Stomach smooth muscle (tissue), 2 donors: ENCODE measurements around the gene NOX4.
"Not testable (repeated sequence)": the region's sequence is repeated elsewhere in the genome, so short reads cannot be mapped to it uniquely, and the experiment has no call there.

Experiments used
- H3K27ac ChIP-seq: one replicate; pipeline ENCODE4 v1.7.0; 2013; ENCODE audit warnings: mild to moderate bottlenecking, low read length, inconsistent platforms
- H3K27me3 ChIP-seq, 2 donors: one replicate each; pipeline ENCODE4 v1.7.0; 2013; ENCODE audit warnings: low read length in 2 of 2; ENCODE audit not compliant: insufficient read depth in 2 of 2, control insufficient read depth in 1 of 2
- H3K36me3 ChIP-seq, 2 donors: one replicate each; pipeline ENCODE4 v1.7.0; 2013; ENCODE audit warnings: low read length in 2 of 2; ENCODE audit not compliant: control insufficient read depth in 2 of 2, insufficient read depth in 2 of 2
- H3K4me1 ChIP-seq: one replicate; pipeline ENCODE4 v1.7.0; 2013; ENCODE audit warnings: low read length; ENCODE audit not compliant: control insufficient read depth, insufficient read depth
- H3K4me3 ChIP-seq, 2 donors: one replicate each; pipeline ENCODE4 v1.7.0; 2013; ENCODE audit warnings: low read length in 2 of 2
- H3K9ac ChIP-seq, 2 donors: one replicate each; pipeline ENCODE4 v1.7.0; 2013; ENCODE audit warnings: low read length in 2 of 2, mild to moderate bottlenecking in 1 of 2
- H3K9me3 ChIP-seq, 2 donors: one replicate each; pipeline ENCODE4 v1.7.0; 2013; ENCODE audit warnings: low read length in 2 of 2; ENCODE audit not compliant: control insufficient read depth in 2 of 2
- donor health status: healthy.
- donor health status: Pancreatic carcinoma.

Gene NOX4

DNA sequence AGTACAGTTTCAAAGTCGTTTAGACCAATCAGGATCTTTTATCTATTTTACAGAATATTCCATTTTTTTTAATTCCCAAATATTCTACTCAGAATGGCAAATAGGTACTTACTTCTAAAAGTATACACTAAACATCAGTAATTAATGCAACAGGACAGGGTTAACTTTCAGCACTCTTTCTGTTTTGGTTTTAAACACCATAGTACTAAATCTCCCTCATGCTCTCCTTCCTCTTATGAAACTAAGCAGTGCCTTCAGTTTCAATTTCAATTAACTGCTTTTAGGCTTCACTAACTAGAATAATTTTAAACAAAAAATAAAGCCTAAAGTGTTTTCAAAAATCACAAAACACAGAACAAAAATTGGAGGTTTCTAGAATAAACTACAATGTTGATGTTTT, 57.9 kb downstream of the NOX4 start:
- Histone ChIP-seq H3K36me3 (no peaks in the 10 kb centered on the region), H3K9ac (no peak overlapping the region), H3K4me1 (no peaks in the 10 kb centered on the region), H3K9me3 (no peaks in the 10 kb centered on the region), H3K27me3 (no peaks in the 10 kb centered on the region), H3K4me3 (no peak overlapping the region), H3K27ac (no peak overlapping the region)

DNA sequence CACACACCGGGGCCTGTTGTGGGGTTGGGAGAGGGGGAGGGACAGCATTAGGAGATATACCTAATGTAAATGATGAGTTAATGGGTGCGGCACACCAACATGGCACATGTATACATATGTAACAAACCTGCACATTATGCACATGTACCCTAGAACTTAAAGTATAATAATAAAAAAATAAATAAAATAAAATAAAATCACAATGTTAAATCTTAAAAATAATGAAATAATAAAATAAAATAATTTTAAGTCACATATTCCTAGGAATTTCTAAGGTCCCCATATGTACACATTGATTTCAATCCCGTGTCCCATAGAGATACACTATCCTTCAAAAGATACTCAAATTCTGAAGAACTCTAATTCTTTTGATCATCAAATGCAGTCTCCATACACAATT, 59.0 kb downstream of the NOX4 start:
- H3K4me3 ChIP-seq, H3K9ac ChIP-seq, H3K4me1 ChIP-seq, H3K9me3 ChIP-seq, H3K36me3 ChIP-seq, H3K27ac ChIP-seq, H3K27me3 ChIP-seq: not testable (repeated sequence)

- H3K9ac ChIP-seq, H3K27ac ChIP-seq, H3K9me3 ChIP-seq, H3K36me3 ChIP-seq, H3K27me3 ChIP-seq, H3K4me3 ChIP-seq, H3K4me1 ChIP-seq: not testable (repeated sequence)
These were observed 64.7 kb downstream of the NOX4 start for GRCh38 chr11:89426501-89426900.

GRCh38 chr11:89421718-89422117, 69.5 kb downstream of the NOX4 start:
- Histone ChIP-seq H3K27ac (no peak overlapping the region), H3K9me3 (no peaks in the 10 kb centered on the region), H3K4me3 (no peak overlapping the region), H3K9ac (no peak overlapping the region), H3K27me3 (no peaks in the 10 kb centered on the region), H3K4me1 (no peaks in the 10 kb centered on the region), H3K36me3 (no peaks in the 10 kb centered on the region)

GRCh38 chr11:89420981-89421380, 70.2 kb downstream of the NOX4 start:
- Histone ChIP-seq H3K4me1 (no peaks in the 10 kb centered on the region), H3K9ac (no peak overlapping the region), H3K9me3 (no peaks in the 10 kb centered on the region), H3K36me3 (no peaks in the 10 kb centered on the region), H3K4me3 (no peak overlapping the region), H3K27ac (no peak overlapping the region), H3K27me3 (no peaks in the 10 kb centered on the region)

DNA sequence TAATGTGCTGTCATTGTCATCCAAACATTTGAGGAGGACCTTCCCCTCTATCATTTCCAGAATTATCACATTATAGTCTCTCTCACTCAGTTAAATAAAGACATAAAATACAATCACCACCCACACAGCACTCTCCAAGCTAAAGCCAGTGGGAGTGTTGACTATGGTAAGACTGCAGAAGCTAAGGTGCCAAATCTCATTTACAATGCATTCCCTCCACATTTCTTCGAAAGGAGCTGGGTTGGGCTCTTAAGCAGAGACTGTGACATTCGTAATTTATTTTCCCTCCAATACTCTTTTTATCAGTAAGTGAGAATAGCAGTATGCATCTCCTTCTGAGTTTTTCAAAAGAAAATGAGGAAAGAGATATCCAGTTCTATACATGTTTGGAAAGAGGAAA, 74.2 kb downstream of the NOX4 start:
- H3K9me3 ChIP-seq, result no peaks in the 10 kb centered on the region
- H3K36me3 ChIP-seq, result no peaks in the 10 kb centered on the region

GRCh38 chr11:89411112-89411511, 80.1 kb downstream of the NOX4 start:
- not testable (repeated sequence) for H3K4me1 ChIP-seq, H3K4me3 ChIP-seq, H3K9me3 ChIP-seq, H3K36me3 ChIP-seq, H3K27ac ChIP-seq, H3K9ac ChIP-seq, H3K27me3 ChIP-seq

More for the DNA sequence above, 74.2 kb downstream of the NOX4 start:
- Histone ChIP-seq H3K9ac (no peak overlapping the region), H3K27me3 (no peaks in the 10 kb centered on the region), H3K4me1 (no peaks in the 10 kb centered on the region), H3K4me3 (no peak overlapping the region), H3K27ac (no peak overlapping the region)

- not testable (repeated sequence) for H3K4me3 ChIP-seq, H3K27me3 ChIP-seq, H3K27ac ChIP-seq, H3K9me3 ChIP-seq, H3K36me3 ChIP-seq, H3K9ac ChIP-seq, H3K4me1 ChIP-seq
These were observed 80.5 kb downstream of the NOX4 start for GRCh38 chr11:89410666-89411065.

DNA sequence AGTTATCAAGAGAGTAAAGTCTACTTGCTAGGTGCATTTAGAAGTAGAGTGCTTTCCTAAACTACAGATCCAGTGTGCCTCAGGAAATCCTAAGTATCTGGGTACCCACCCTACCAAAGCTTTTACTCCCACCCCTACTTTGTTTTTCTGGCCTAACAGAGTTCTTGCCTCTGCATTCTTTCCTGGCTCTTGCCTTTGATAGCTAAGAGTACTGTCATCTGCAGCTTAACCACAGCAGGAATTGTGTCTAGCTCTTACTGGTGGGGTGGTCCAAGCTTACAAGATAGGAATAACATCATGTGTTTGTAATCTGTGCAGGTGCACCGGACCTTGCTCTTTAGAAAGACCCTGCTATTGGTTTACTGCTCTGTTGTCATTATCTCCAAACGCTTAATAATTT, 82.7 kb downstream of the NOX4 start:
- not testable (repeated sequence) for H3K9ac ChIP-seq, H3K9me3 ChIP-seq, H3K4me3 ChIP-seq, H3K4me1 ChIP-seq, H3K27me3 ChIP-seq, H3K36me3 ChIP-seq, H3K27ac ChIP-seq

DNA sequence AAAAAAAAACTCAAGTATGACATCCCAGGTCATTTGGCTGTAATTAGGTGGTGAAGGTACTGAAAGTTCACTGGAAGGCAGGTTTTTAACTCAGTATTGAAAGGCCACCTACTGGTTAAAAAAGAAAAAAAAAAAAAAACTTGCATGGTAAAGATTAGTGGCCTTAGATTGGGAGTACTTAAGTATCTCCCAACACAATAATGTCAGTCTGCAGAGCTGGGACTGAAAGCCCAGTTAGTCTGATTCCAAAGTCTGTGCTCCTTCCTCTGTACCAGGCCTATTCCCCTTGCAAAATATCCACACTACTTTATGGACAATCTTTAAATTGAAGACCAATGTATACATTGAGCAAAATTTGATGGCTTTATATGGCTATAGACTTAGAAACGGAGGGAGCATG, 85.5 kb downstream of the NOX4 start:
- Histone ChIP-seq H3K4me3 (no peak overlapping the region), H3K27ac (no peak overlapping the region), H3K9me3 (no peaks in the 10 kb centered on the region), H3K9ac (no peak overlapping the region), H3K36me3 (no peaks in the 10 kb centered on the region), H3K27me3 (no peaks in the 10 kb centered on the region), H3K4me1 (no peaks in the 10 kb centered on the region)

GRCh38 chr11:89391654-89392053, 99.5 kb downstream of the NOX4 start:
- not testable (repeated sequence) for H3K27me3 ChIP-seq, H3K4me1 ChIP-seq, H3K27ac ChIP-seq, H3K9me3 ChIP-seq, H3K36me3 ChIP-seq, H3K9ac ChIP-seq, H3K4me3 ChIP-seq

- not testable (repeated sequence) for H3K9ac ChIP-seq, H3K36me3 ChIP-seq, H3K27ac ChIP-seq, H3K4me3 ChIP-seq, H3K27me3 ChIP-seq, H3K9me3 ChIP-seq, H3K4me1 ChIP-seq
These were observed 103.7 kb downstream of the NOX4 start for GRCh38 chr11:89387501-89387900.
